ENCODE measurements around the gene LACTBL1.

Gene LACTBL1

GRCh38 chr1:22936681-22937080 lies 36.0 kb downstream of the LACTBL1 start:
- DNase-seq = no peak

- no peak for DNase-seq
These were observed 37.2 kb downstream of the LACTBL1 start for GRCh38 chr1:22935433-22935832.

GRCh38 chr1:22932803-22933470 lies 39.7 kb downstream of the LACTBL1 start:
- DNase-seq = no peak

- peak; percentile 35 for DNase-seq
These were observed 42.3 kb downstream of the LACTBL1 start for GRCh38 chr1:22930240-22930912.

GRCh38 chr1:22925111-22925510 lies 47.6 kb downstream of the LACTBL1 start:
- no peak for DNase-seq

GRCh38 chr1:22922640-22923039 lies 50.0 kb downstream of the LACTBL1 start:
- no peak for DNase-seq

- DNase-seq = no peak
These were observed 51.1 kb downstream of the LACTBL1 start for GRCh38 chr1:22921452-22922126.

GRCh38 chr1:22920734-22921451 lies 51.8 kb downstream of the LACTBL1 start:
- no peak for DNase-seq

GRCh38 chr1:22920026-22920733 lies 52.5 kb downstream of the LACTBL1 start:
- no peak for DNase-seq

GRCh38 chr1:22919341-22920025 lies 53.2 kb downstream of the LACTBL1 start:
- no peak for DNase-seq

GRCh38 chr1:22918644-22919043 lies 54.0 kb downstream of the LACTBL1 start:
- no peak for DNase-seq

- DNase-seq = no peak
These were observed 54.7 kb downstream of the LACTBL1 start for GRCh38 chr1:22917989-22918388.

- peak; percentile 40 for DNase-seq
These were observed 56.2 kb downstream of the LACTBL1 start for GRCh38 chr1:22916471-22916820.

GRCh38 chr1:22915816-22916470 lies 56.7 kb downstream of the LACTBL1 start:
- DNase-seq = no peak

GRCh38 chr1:22915231-22915630 lies 57.4 kb downstream of the LACTBL1 start:
- no peak for DNase-seq

- no peak for DNase-seq
These were observed 57.9 kb downstream of the LACTBL1 start for GRCh38 chr1:22914633-22915217.

- no peak for DNase-seq
These were observed 58.5 kb downstream of the LACTBL1 start for GRCh38 chr1:22914156-22914555.

- DNase-seq = no peak
These were observed 59.1 kb downstream of the LACTBL1 start for GRCh38 chr1:22913421-22914141.

- DNase-seq = no peak
These were observed 60.4 kb downstream of the LACTBL1 start for GRCh38 chr1:22912311-22912710.

- DNase-seq = no peak
These were observed 61.5 kb downstream of the LACTBL1 start for GRCh38 chr1:22910986-22911651.
